Peyer's patch (tissue), 4 donors: Measurements from ENCODE around the gene ATG101.

Experiments
- POLR2A ChIP-seq, 2 donors: fragments of 450-650 bp; IDR thresholded peaks; one replicate each; pipeline ENCODE4 v1.5.1; 2017; ENCODE audit warnings: antibody characterized with exemption in 2 of 2, mild to moderate bottlenecking in 2 of 2, moderate library complexity in 2 of 2
- TF ChIP-seq, protein P1 (sequence below), 6 experiments: fragments of 450-650 bp in 4 of 6; fragments of 200-600 bp in 2 of 6; sonication (generic) in 1 of 6; IDR thresholded peaks; one replicate each; pipeline ENCODE4 v1.5.1; 2017 to 2019; ENCODE audit warnings: antibody characterized with exemption in 6 of 6, mild to moderate bottlenecking in 3 of 6, moderate library complexity in 1 of 6

- TF ChIP-seq, protein P1, sequence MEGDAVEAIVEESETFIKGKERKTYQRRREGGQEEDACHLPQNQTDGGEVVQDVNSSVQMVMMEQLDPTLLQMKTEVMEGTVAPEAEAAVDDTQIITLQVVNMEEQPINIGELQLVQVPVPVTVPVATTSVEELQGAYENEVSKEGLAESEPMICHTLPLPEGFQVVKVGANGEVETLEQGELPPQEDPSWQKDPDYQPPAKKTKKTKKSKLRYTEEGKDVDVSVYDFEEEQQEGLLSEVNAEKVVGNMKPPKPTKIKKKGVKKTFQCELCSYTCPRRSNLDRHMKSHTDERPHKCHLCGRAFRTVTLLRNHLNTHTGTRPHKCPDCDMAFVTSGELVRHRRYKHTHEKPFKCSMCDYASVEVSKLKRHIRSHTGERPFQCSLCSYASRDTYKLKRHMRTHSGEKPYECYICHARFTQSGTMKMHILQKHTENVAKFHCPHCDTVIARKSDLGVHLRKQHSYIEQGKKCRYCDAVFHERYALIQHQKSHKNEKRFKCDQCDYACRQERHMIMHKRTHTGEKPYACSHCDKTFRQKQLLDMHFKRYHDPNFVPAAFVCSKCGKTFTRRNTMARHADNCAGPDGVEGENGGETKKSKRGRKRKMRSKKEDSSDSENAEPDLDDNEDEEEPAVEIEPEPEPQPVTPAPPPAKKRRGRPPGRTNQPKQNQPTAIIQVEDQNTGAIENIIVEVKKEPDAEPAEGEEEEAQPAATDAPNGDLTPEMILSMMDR (IDR thresholded peaks at IDR 0.05): no peak
- TF ChIP-seq POLR2A (IDR thresholded peaks at IDR 0.05): no peak
Observed at GRCh38 chr12:52056801-52057637, 12.8 kb upstream of the ATG101 start.
